ENCODE measurements around the gene CREB3L1.

DNA sequence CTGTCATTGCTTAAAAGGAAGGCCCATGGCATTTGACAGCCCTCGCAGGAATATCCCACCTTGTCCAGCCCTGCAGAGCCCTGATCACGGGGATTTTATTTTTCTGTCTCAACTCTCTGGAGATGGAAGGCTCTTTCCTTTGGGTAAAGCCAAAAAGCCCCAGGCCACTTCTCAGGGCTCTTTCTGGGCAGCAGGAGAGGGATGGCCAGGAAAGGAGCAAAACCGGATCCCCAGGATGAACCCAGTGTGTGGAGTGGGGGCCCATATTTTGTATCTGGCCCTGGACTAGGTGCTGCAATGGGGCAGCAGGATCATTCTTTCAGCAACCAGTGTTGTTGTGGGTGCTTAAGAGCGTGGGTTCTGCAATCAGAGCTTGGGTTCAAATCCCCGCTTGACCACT, 11.0 kb downstream of the CREB3L1 start:
- no peak for TF ChIP-seq EZH2 (IDR thresholded peaks at IDR 0.05)
- no peak for TF ChIP-seq POLR2AphosphoS5 (IDR thresholded peaks at IDR 0.05; ENCODE audit: borderline replicate concordance, low read depth, low read length)

Measured in SK-N-MC (cell line).